Measurements from ENCODE around the gene BTBD17.

DNA sequence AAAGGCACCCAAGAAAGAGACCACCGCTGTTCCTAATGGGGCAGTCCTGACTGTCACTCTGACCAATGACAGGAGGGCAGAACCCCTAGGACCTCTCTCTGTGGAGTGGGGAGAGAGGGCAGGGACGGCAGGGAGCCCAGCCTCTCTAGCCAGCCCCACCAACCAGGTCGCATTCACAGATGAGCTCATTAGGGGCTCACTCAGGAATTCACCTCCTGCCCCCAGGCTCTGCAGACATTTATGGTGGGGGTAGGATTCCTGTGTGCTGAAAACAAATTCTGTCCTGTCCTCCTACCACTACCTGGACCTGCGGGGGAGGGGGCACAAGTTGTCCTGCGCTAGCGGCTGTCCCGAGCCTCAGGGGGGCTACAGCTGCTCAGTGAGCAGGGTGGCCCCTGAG lies 42.5 kb upstream of the BTBD17 start:
- TF ChIP-seq, protein P1, sequence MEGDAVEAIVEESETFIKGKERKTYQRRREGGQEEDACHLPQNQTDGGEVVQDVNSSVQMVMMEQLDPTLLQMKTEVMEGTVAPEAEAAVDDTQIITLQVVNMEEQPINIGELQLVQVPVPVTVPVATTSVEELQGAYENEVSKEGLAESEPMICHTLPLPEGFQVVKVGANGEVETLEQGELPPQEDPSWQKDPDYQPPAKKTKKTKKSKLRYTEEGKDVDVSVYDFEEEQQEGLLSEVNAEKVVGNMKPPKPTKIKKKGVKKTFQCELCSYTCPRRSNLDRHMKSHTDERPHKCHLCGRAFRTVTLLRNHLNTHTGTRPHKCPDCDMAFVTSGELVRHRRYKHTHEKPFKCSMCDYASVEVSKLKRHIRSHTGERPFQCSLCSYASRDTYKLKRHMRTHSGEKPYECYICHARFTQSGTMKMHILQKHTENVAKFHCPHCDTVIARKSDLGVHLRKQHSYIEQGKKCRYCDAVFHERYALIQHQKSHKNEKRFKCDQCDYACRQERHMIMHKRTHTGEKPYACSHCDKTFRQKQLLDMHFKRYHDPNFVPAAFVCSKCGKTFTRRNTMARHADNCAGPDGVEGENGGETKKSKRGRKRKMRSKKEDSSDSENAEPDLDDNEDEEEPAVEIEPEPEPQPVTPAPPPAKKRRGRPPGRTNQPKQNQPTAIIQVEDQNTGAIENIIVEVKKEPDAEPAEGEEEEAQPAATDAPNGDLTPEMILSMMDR (IDR thresholded peaks at IDR 0.05; ENCODE audit: low read depth, low read length): no peak
- no peak for TF ChIP-seq POLR2A (IDR thresholded peaks at IDR 0.05; ENCODE audit: extremely low read depth, insufficient read length)

Data from NB4 (cell line).